A549 (cell line): ENCODE measurements around the gene NDC1. TPM values are rescaled to one million over a fixed set of nuclear protein-coding genes. Genes with fewer than 3 reads are reported as not detected.

ENCODE experiments used
- ATAC-seq, 2 experiments: fragments of 200-7000 bp in 1 of 2; fragments of >200 bp in 1 of 2; cut with Nextera tagmentation in 1 of 2; cut with Tn5 transposase in 1 of 2; 3 replicates each; pipeline versions ENCODE4 v1.8.0 to v1.9.1; 2018 to 2020; ENCODE audit warnings: mild to moderate bottlenecking in 1 of 2, moderate library complexity in 1 of 2
- CTCF ChIA-PET: fragments of 300-600 bp; sonication (Branson Sonifier 250); formaldehyde crosslinking; extraction: SDS; loops from one replicate; lab custom pipeline; 2021; ENCODE audit warnings: antibody characterized with exemption, inconsistent platforms; lab: Yijun Ruan, JAX
- POLR2A ChIA-PET: fragments of 350-600 bp; formaldehyde crosslinking; extraction: SDS; loops from one replicate; lab custom pipeline; 2021; ENCODE audit warnings: antibody characterized with exemption, inconsistent platforms; lab: Yijun Ruan, JAX
- DNase-seq, 2 experiments: peaks; one replicate each; pipeline versions ENCODE4 v3.0.0 to v3.0.0-alpha.2; 2011 to 2016; ENCODE audit warnings: low read depth in 1 of 2, low spot score in 1 of 2
- FAIRE-seq: peaks from 2 replicates; lab custom pipeline; 2011; peaks lifted over from hg19 to GRCh38; lab: Jason Lieb, UNC
- H3K27ac ChIP-seq, 2 experiments: fragments of >200 bp; sonication (Bioruptor Twin); formaldehyde crosslinking; 3 replicates each; pipeline ENCODE4 v1.5.1; 2016 to 2017
- H3K4me1 ChIP-seq: fragments of >200 bp; sonication (Bioruptor Twin); formaldehyde crosslinking; 3 replicates; pipeline ENCODE4 v1.6.1; 2016
- H3K4me2 ChIP-seq: fragments of >200 bp; sonication (Bioruptor Twin); formaldehyde crosslinking; 3 replicates; pipeline ENCODE4 v1.6.1; 2016
- H3K4me3 ChIP-seq: fragments of >200 bp; sonication (Bioruptor Twin); formaldehyde crosslinking; 3 replicates; pipeline ENCODE4 v1.5.1; 2016
- H3K9me3 ChIP-seq: fragments of >200 bp; sonication (Bioruptor Twin); formaldehyde crosslinking; 3 replicates; pipeline ENCODE4 v1.6.1; 2016
- CEBPB ChIP-seq, 2 experiments: fragments of >200 bp in 1 of 2; sonication (Bioruptor Twin) in 1 of 2; formaldehyde crosslinking in 1 of 2; IDR thresholded peaks; 2 replicates each; pipeline ENCODE4 v1.6.1; 2012 to 2016
- CHD2 ChIP-seq: fragments of 150-350 bp; IDR thresholded peaks from 2 replicates; pipeline ENCODE4 v1.6.1; 2014; ENCODE audit warnings: low read length; ENCODE audit not compliant: partially characterized antibody
- FOSL2 ChIP-seq, 2 experiments: fragments of 450-650 bp in 1 of 2; fragments of >200 bp in 1 of 2; sonication (Bioruptor Twin) in 1 of 2; formaldehyde crosslinking; IDR thresholded peaks; 2 replicates each; pipeline versions ENCODE4 v1.5.0 to v1.6.1; 2016 to 2020; ENCODE audit warnings: mild to moderate bottlenecking in 1 of 2, moderate library complexity in 1 of 2
- GATA3 ChIP-seq: IDR thresholded peaks from 2 replicates; pipeline ENCODE4 v1.6.1; 2012; ENCODE audit warnings: borderline replicate concordance
- HMGXB4 ChIP-seq: fragments of 250-450 bp; sonication (Bioruptor Pico); IDR thresholded peaks from 2 replicates; pipeline ENCODE4 v1.5.0; 2021; ENCODE audit warnings: mild to moderate bottlenecking, moderate library complexity, borderline replicate concordance
- KDM1A ChIP-seq: fragments of 200-600 bp; sonication (generic); IDR thresholded peaks from 2 replicates; pipeline ENCODE4 v1.6.1; 2016; ENCODE audit warnings: low read depth, mild to moderate bottlenecking
- MAX ChIP-seq: IDR thresholded peaks from 2 replicates; pipeline ENCODE4 v1.6.1; 2012
- MYC ChIP-seq: IDR thresholded peaks from 2 replicates; pipeline ENCODE4 v1.6.1; 2012; ENCODE audit warnings: mild to moderate bottlenecking, inconsistent platforms, low read length, improper control_type of control experiment, borderline replicate concordance
- NFE2L2 ChIP-seq: fragments of 150-350 bp; conservative IDR thresholded peaks from 2 replicates; pipeline ENCODE4 v1.6.1; 2014; ENCODE audit warnings: low read length
- NR3C1 ChIP-seq: fragments of >200 bp; sonication (Bioruptor Twin); formaldehyde crosslinking; IDR thresholded peaks from 3 replicates; pipeline ENCODE4 v1.6.1; 2017
- RCOR1 ChIP-seq: fragments of 150-350 bp; IDR thresholded peaks from 2 replicates; pipeline ENCODE4 v1.6.1; 2014; ENCODE audit warnings: antibody characterized with exemption, low read length, low read depth
- REST ChIP-seq: fragments of 200-600 bp; sonication (generic); IDR thresholded peaks from 2 replicates; pipeline ENCODE4 v1.6.1; 2016; ENCODE audit warnings: antibody characterized with exemption, mild to moderate bottlenecking, moderate library complexity
- SMC3 ChIP-seq: fragments of >200 bp; sonication (Bioruptor Twin); formaldehyde crosslinking; IDR thresholded peaks from 3 replicates; pipeline ENCODE4 v1.6.1; 2018; ENCODE audit warnings: inconsistent platforms
- SREBF2 ChIP-seq: fragments of 450-650 bp; IDR thresholded peaks from 2 replicates; pipeline ENCODE4 v1.6.1; 2014; ENCODE audit warnings: mild to moderate bottlenecking, moderate library complexity
- TP53 ChIP-seq: fragments of 250-450 bp; sonication (Bioruptor Pico); IDR thresholded peaks from 2 replicates; pipeline ENCODE4 v1.5.0; 2021; ENCODE audit warnings: mild to moderate bottlenecking, moderate library complexity
- ZSCAN20 ChIP-seq: fragments of 250-450 bp; sonication (Bioruptor Pico); IDR thresholded peaks from 2 replicates; pipeline ENCODE4 v1.8.0; 2022; ENCODE audit warnings: mild to moderate bottlenecking, moderate library complexity
- WGBS: methylation state at CpG from one replicate; pipeline ENCODE4 v1.1.6; 2017; ENCODE audit errors: missing lambda C conversion rate; 5-methylcytosine and 5-hydroxymethylcytosine counted together
- polyA plus RNA-seq, 4 experiments: library from polyadenylated mRNA; depleted of rRNA in 3 of 4; stranded (reverse); fragments of >200 nt; fragmentation: RNase III in 1 of 4; extraction: RNeasy Plus Mini Kit Qiagen cat#74134 plus additional on column Dnase treatment in 1 of 4; gene quantifications; 2 replicates in 3 of 4; 3 replicates in 1 of 4; pipeline ENCODE4 v1.2.3, GENCODE V29; 2011 to 2017
- TF ChIP-seq, protein P1 (sequence below): fragments of 450-650 bp; IDR thresholded peaks from 2 replicates; pipeline ENCODE4 v1.6.1; 2014; ENCODE audit warnings: antibody characterized with exemption
- TF ChIP-seq, protein P2 (sequence below): fragments of >200 bp; sonication (Bioruptor Twin); formaldehyde crosslinking; IDR thresholded peaks from 2 replicates; pipeline ENCODE4 v1.6.1; 2016
- TF ChIP-seq, protein P3 (sequence below): fragments of 250-450 bp; sonication (Bioruptor Pico); IDR thresholded peaks from 2 replicates; pipeline ENCODE4 v1.5.0; 2020; ENCODE audit warnings: low read depth, mild to moderate bottlenecking, moderate library complexity
- TF ChIP-seq, protein P4 (sequence below): fragments of 150-350 bp; IDR thresholded peaks from 2 replicates; pipeline ENCODE4 v1.6.1; 2014; ENCODE audit warnings: low read depth, mild to moderate bottlenecking, low read length

Gene NDC1
- polyA plus RNA-seq, 2 of the 4 experiments (the other 2 are of a cell fraction): 26.4 to 49.5 TPM

- DNase-seq: no peak
- TF ChIP-seq RCOR1 (no peak), CHD2 (no peak), MAX (no peak), HMGXB4 (CRISPR knock-in tag) (no peak), MYC (no peak), NR3C1 (no peak)
- TF ChIP-seq, protein P1, sequence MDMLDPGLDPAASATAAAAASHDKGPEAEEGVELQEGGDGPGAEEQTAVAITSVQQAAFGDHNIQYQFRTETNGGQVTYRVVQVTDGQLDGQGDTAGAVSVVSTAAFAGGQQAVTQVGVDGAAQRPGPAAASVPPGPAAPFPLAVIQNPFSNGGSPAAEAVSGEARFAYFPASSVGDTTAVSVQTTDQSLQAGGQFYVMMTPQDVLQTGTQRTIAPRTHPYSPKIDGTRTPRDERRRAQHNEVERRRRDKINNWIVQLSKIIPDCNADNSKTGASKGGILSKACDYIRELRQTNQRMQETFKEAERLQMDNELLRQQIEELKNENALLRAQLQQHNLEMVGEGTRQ: no peak
- TF ChIP-seq, protein P2, sequence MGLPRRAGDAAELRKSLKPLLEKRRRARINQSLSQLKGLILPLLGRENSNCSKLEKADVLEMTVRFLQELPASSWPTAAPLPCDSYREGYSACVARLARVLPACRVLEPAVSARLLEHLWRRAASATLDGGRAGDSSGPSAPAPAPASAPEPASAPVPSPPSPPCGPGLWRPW: no peak
- TF ChIP-seq, all 56 proteins: peak for 0
Measured at GRCh38 chr1:53733975-53734649, 104.0 kb downstream of the NDC1 start.

GRCh38 chr1:53733447-53733931 is 104.6 kb downstream of the NDC1 start:
- POLR2A ChIA-PET: no interaction called here
- DNase-seq: no peak
- Histone ChIP-seq H3K9me3 (no peaks in the 10 kb centered on the region), H3K4me3 (no peak overlapping the region), H3K27ac (no peak overlapping the region), H3K4me1 (peaks cover 12% of the 10 kb centered on the region; the same call in 2 of the 3 replicates), H3K4me2 (no peak overlapping the region)
- TF ChIP-seq NR3C1 (no peak), GATA3 (no peak)
- TF ChIP-seq, protein P1: no peak
- FAIRE-seq: no peak
- no peak for ATAC-seq
- WGBS: 81% methylated on average over 12 of the region's 12 CpGs
- CTCF ChIA-PET: interaction anchor here (0.7 to 2.0 kb wide), 3 partner anchors 20 to 785 kb away, joined by 4 to 9 read pairs (median 4); no protein-coding TSS in a partner anchor

More at GRCh38 chr1:53733975-53734649, 104.0 kb downstream of the NDC1 start:
- Histone ChIP-seq H3K4me2 (no peak overlapping the region), H3K9me3 (no peaks in the 10 kb centered on the region), H3K4me1 (peaks cover 12% of the 10 kb centered on the region; the same call in 2 of the 3 replicates), H3K27ac (no peak overlapping the region), H3K4me3 (no peak overlapping the region)
- FAIRE-seq (no peak), ATAC-seq (no peak)
- WGBS: 70% methylated on average over 10 of the region's 10 CpGs
- POLR2A ChIA-PET: no interaction called here
- CTCF ChIA-PET: interaction anchor here (0.7 kb wide), 2 partner anchors 32 to 784 kb away, joined by 4 read pairs; no protein-coding TSS in a partner anchor

DNA sequence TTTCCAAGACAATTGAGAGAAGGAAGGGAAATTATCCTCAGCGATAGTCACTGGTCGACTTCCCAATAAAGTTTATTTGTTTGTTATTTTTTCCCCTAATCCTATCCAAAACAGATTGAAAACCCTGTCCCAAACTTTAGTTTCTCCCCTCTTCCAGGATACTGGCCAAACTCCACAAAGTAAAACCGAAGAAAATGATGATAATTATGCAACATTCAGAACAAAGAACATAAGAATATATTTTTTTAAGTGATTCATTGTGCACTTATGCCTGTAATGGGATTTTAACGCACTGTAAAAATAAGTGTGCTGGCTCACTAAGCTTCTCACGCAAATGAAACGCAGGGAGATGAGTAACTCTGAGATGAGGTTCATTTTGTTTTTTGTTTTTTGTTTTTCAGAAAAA is 105.2 kb downstream of the NDC1 start:
- FAIRE-seq (no peak), ATAC-seq (no peak), DNase-seq (no peak)
- H3K9me3 ChIP-seq: no peaks in the 10 kb centered on the region
- H3K4me1 ChIP-seq: peaks cover 8% of the 10 kb centered on the region; the same call in 1 of the 3 replicates
- H3K27ac ChIP-seq: no peak overlapping the region
- no peak overlapping the region for H3K4me3 ChIP-seq
- H3K4me2 ChIP-seq: no peak overlapping the region; the same call in 2 of the 3 replicates
- WGBS: 35% methylated on average over 6 of the region's 6 CpGs
- ChIA-PET POLR2A (no interaction called here), CTCF (interaction anchor here (2.0 kb wide), 1 partner anchor 21 kb away, joined by 9 read pairs; no protein-coding TSS in a partner anchor)
- TF ChIP-seq, protein P3, sequence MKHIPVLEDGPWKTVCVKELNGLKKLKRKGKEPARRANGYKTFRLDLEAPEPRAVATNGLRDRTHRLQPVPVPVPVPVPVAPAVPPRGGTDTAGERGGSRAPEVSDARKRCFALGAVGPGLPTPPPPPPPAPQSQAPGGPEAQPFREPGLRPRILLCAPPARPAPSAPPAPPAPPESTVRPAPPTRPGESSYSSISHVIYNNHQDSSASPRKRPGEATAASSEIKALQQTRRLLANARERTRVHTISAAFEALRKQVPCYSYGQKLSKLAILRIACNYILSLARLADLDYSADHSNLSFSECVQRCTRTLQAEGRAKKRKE (CRISPR knock-in tag): no peak
- TF ChIP-seq CEBPB (IDR thresholded peaks at IDR 0.05) (no peak), TP53 (CRISPR knock-in tag) (no peak), ZSCAN20 (no peak), NFE2L2 (no peak), KDM1A (no peak), NR3C1 (no peak), MAX (no peak), REST (no peak), RCOR1 (no peak), FOSL2 (IDR thresholded peaks at IDR 0.05) (no peak), FOSL2 (CRISPR knock-in tag; IDR thresholded peaks at IDR 0.05) (no peak), SREBF2 (no peak), SMC3 (no peak)
- TF ChIP-seq, protein P4, sequence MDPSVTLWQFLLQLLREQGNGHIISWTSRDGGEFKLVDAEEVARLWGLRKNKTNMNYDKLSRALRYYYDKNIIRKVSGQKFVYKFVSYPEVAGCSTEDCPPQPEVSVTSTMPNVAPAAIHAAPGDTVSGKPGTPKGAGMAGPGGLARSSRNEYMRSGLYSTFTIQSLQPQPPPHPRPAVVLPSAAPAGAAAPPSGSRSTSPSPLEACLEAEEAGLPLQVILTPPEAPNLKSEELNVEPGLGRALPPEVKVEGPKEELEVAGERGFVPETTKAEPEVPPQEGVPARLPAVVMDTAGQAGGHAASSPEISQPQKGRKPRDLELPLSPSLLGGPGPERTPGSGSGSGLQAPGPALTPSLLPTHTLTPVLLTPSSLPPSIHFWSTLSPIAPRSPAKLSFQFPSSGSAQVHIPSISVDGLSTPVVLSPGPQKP: no peak
